SKM-1 (cell line): Measurements from ENCODE around the gene SKA2.
"Not testable (repeated sequence)": the region's sequence is repeated elsewhere in the genome, so short reads cannot be mapped to it uniquely, and the experiment has no call there.

Experiments used
- DNase-seq: peaks from one replicate; lab custom pipeline; 2025; ENCODE audit not compliant: unreplicated experiment; lab: John Stamatoyannopoulos, UW

Gene SKA2

GRCh38 chr17:59105852-59106462 lies 49.0 kb downstream of the SKA2 start:
- no peak for DNase-seq

- no peak for DNase-seq
Measured at GRCh38 chr17:59101178-59101577, 53.8 kb downstream of the SKA2 start.

GRCh38 chr17:59097876-59098275 lies 57.1 kb downstream of the SKA2 start:
- DNase-seq, result no peak

GRCh38 chr17:59094861-59095530 lies 60.0 kb downstream of the SKA2 start:
- no peak for DNase-seq

GRCh38 chr17:59093702-59094231 lies 61.2 kb downstream of the SKA2 start:
- no peak for DNase-seq

GRCh38 chr17:59093145-59093701 lies 61.8 kb downstream of the SKA2 start:
- no peak for DNase-seq

GRCh38 chr17:59090593-59090992 lies 64.4 kb downstream of the SKA2 start:
- not testable (repeated sequence) for DNase-seq

GRCh38 chr17:59084154-59084553 lies 70.8 kb downstream of the SKA2 start:
- DNase-seq, result no peak

- DNase-seq, result no peak
Measured at GRCh38 chr17:59074494-59074893, 80.5 kb downstream of the SKA2 start.

GRCh38 chr17:59073972-59074371 lies 81.0 kb downstream of the SKA2 start:
- no peak for DNase-seq

- DNase-seq, result no peak
Measured at GRCh38 chr17:59069856-59070255, 85.1 kb downstream of the SKA2 start.

GRCh38 chr17:59067756-59068155 lies 87.2 kb downstream of the SKA2 start:
- DNase-seq, result no peak

GRCh38 chr17:59067340-59067739 lies 87.6 kb downstream of the SKA2 start:
- no peak for DNase-seq

- no peak for DNase-seq
Measured at GRCh38 chr17:59062509-59062908, 92.5 kb downstream of the SKA2 start.
